HepG2 (cell line): ENCODE data around the gene ERRFI1. TPM values are rescaled to one million over a fixed set of nuclear protein-coding genes. Genes with fewer than 3 reads are reported as not detected.
A peak's percentile ranks its signal among the peaks of the same experiment; 100 is the strongest.

Experiments used
- ATAC-seq: fragments of 200-7000 bp; cut with Tn5 transposase; 3 replicates; pipeline ENCODE4 v1.9.1; 2020; ENCODE audit warnings: mild to moderate bottlenecking, moderate library complexity
- BruUV-seq: library from RNA; stranded (reverse); fragments of 400-500 nt; replicated peaks from 2 replicates; lab custom pipeline; 2021; lab: Mats Ljungman, UMichigan
- CTCF ChIA-PET: fragments of 300-600 bp; formaldehyde crosslinking; extraction: SDS; loops from one replicate; lab custom pipeline; 2021; ENCODE audit warnings: low total read pairs, inconsistent platforms, low intra/inter-chr PET ratio; lab: Yijun Ruan, JAX
- POLR2A ChIA-PET: fragments of 350-600 bp; sonication (Branson Sonifier 250); formaldehyde crosslinking; loops from one replicate; lab custom pipeline; 2020; ENCODE audit warnings: antibody characterized with exemption, inconsistent platforms; lab: Yijun Ruan, JAX
- DNase-seq: peaks from one replicate; pipeline ENCODE4 v3.0.0-alpha.2; 2015; ENCODE audit warnings: low spot score
- FAIRE-seq: peaks from 3 replicates; lab custom pipeline; 2011; peaks lifted over from hg19 to GRCh38; lab: Jason Lieb, UNC
- H2AFZ ChIP-seq: one replicate; pipeline ENCODE4 v1.6.1; 2011; ENCODE audit warnings: low read length, inconsistent platforms
- H3K27ac ChIP-seq: fragments of 300-600 bp; 3 replicates; pipeline ENCODE4 v1.8.0; 2011; ENCODE audit warnings: mixed run types, mild to moderate bottlenecking, mixed read lengths, low read length, inconsistent platforms; ENCODE audit not compliant: insufficient read depth; ENCODE audit errors: extremely low read length
- H3K27me3 ChIP-seq, 2 experiments: fragments of 200-600 bp in 1 of 2; 2 replicates in 1 of 2; 3 replicates in 1 of 2; pipeline versions ENCODE4 v1.6.0 to v1.8.0; 2011; ENCODE audit warnings: low read length in 2 of 2, mild to moderate bottlenecking in 2 of 2, moderate library complexity in 2 of 2, inconsistent platforms in 1 of 2; ENCODE audit not compliant: insufficient read depth in 2 of 2, control insufficient read depth in 1 of 2
- H3K36me3 ChIP-seq, 2 experiments: fragments of 200-600 bp in 1 of 2; replicated peaks in 1 of 2; 2 replicates in 1 of 2; 3 replicates in 1 of 2; pipeline versions ENCODE4 v1.5.1 to v1.8.0; 2011; ENCODE audit warnings: low read length in 2 of 2, inconsistent platforms in 1 of 2; ENCODE audit not compliant: insufficient read depth in 2 of 2, control insufficient read depth in 1 of 2
- H3K4me1 ChIP-seq: 2 replicates; pipeline ENCODE4 v1.5.1; 2012; ENCODE audit warnings: low read length, inconsistent platforms; ENCODE audit not compliant: insufficient read depth
- H3K4me2 ChIP-seq: 2 replicates; pipeline ENCODE4 v1.6.0; 2011; ENCODE audit warnings: low read depth, low read length, inconsistent platforms
- H3K4me3 ChIP-seq, 3 experiments: fragments of 200-600 bp in 1 of 3; sonication (generic), shearing (Covaris generic) in 1 of 3; replicated peaks in 1 of 3; 2 replicates each; pipeline ENCODE4 v1.5.1; 2011 to 2016; ENCODE audit warnings: low read length in 3 of 3, inconsistent platforms in 2 of 3, low read depth in 2 of 3, mild to moderate bottlenecking in 2 of 3, control low read depth in 1 of 3, mixed read lengths in 1 of 3; ENCODE audit not compliant: insufficient read depth in 1 of 3
- H3K79me2 ChIP-seq: one replicate; pipeline ENCODE4 v1.6.1; 2011; ENCODE audit warnings: low read length, inconsistent platforms; ENCODE audit not compliant: insufficient read depth
- H3K9ac ChIP-seq: 2 replicates; pipeline ENCODE4 v1.6.0; 2011; ENCODE audit warnings: mild to moderate bottlenecking, low read depth, low read length, inconsistent platforms; ENCODE audit not compliant: insufficient read depth
- H3K9me3 ChIP-seq: 2 replicates; pipeline ENCODE4 v1.5.1; 2012; ENCODE audit warnings: mild to moderate bottlenecking, low read length
- H4K20me1 ChIP-seq: 2 replicates; pipeline ENCODE4 v1.6.0; 2011; ENCODE audit warnings: inconsistent platforms, mild to moderate bottlenecking, low read length, moderate library complexity; ENCODE audit not compliant: insufficient read depth
- CCDC6 ChIP-seq: sonication (generic); formaldehyde crosslinking; IDR thresholded peaks from 2 replicates; pipeline ENCODE4 v1.8.1; 2022; ENCODE audit warnings: mild to moderate bottlenecking, missing genetic modification reagents, moderate library complexity
- CTCF ChIP-seq: sonication (generic); formaldehyde crosslinking; IDR thresholded peaks from 2 replicates; pipeline ENCODE4 v1.5.0; 2020; ENCODE audit warnings: mild to moderate bottlenecking, missing genetic modification reagents, moderate library complexity
- E2F1 ChIP-seq: sonication (generic); formaldehyde crosslinking; IDR thresholded peaks from 2 replicates; pipeline ENCODE4 v1.5.0; 2020; ENCODE audit warnings: missing genetic modification reagents
- ETV5 ChIP-seq: IDR thresholded peaks from 2 replicates; pipeline ENCODE4 v1.6.1; 2018; ENCODE audit warnings: missing biosample characterization, missing genetic modification reagents, inconsistent platforms, borderline replicate concordance
- FOSL2 ChIP-seq: sonication (generic); formaldehyde crosslinking; IDR thresholded peaks from 2 replicates; pipeline ENCODE4 v1.4.0; 2020; ENCODE audit warnings: missing genetic modification reagents
- KLF12 ChIP-seq: sonication (generic); formaldehyde crosslinking; IDR thresholded peaks from 2 replicates; pipeline ENCODE4 v1.4.0; 2020; ENCODE audit warnings: missing genetic modification reagents, borderline replicate concordance
- NCOA2 ChIP-seq: sonication (generic); formaldehyde crosslinking; IDR thresholded peaks from 2 replicates; pipeline ENCODE4 v1.8.0; 2022; ENCODE audit warnings: inconsistent platforms
- NONO ChIP-seq, 2 experiments: fragments of 450-650 bp in 1 of 2; sonication (generic) in 1 of 2; formaldehyde crosslinking in 1 of 2; IDR thresholded peaks in 1 of 2; conservative IDR thresholded peaks in 1 of 2; 2 replicates each; pipeline versions ENCODE4 v1.6.1 to v1.8.0; 2017 to 2022; ENCODE audit warnings: mild to moderate bottlenecking in 1 of 2, missing genetic modification reagents in 1 of 2, moderate library complexity in 1 of 2
- PHF20 ChIP-seq: sonication (generic); formaldehyde crosslinking; IDR thresholded peaks from 2 replicates; pipeline ENCODE4 v1.5.0; 2020; ENCODE audit warnings: mild to moderate bottlenecking, missing genetic modification reagents
- POLR2A ChIP-seq, 2 experiments: IDR thresholded peaks; 2 replicates each; pipeline ENCODE4 v1.6.1; 2011; ENCODE audit warnings: low read depth in 2 of 2, low read length in 2 of 2, mild to moderate bottlenecking in 1 of 2, moderate library complexity in 1 of 2; ENCODE audit not compliant: insufficient read depth in 1 of 2
- RBAK ChIP-seq: sonication (generic); formaldehyde crosslinking; IDR thresholded peaks from 2 replicates; pipeline ENCODE4 v1.5.1; 2020; ENCODE audit warnings: mild to moderate bottlenecking, missing genetic modification reagents
- ZFP41 ChIP-seq: sonication (generic); formaldehyde crosslinking; IDR thresholded peaks from 2 replicates; pipeline ENCODE4 v1.4.0; 2020; ENCODE audit warnings: mild to moderate bottlenecking, missing genetic modification reagents, borderline replicate concordance
- ZFX ChIP-seq: sonication (generic); formaldehyde crosslinking; IDR thresholded peaks from 2 replicates; pipeline ENCODE4 v1.4.0; 2020; ENCODE audit warnings: mild to moderate bottlenecking, low read depth, missing genetic modification reagents, moderate library complexity
- ZKSCAN1 ChIP-seq: fragments of 150-350 bp; IDR thresholded peaks from 2 replicates; pipeline ENCODE4 v1.6.1; 2014; ENCODE audit warnings: low read length
- ZNF260 ChIP-seq: sonication (generic); formaldehyde crosslinking; IDR thresholded peaks from 2 replicates; pipeline ENCODE4 v1.4.0; 2020; ENCODE audit warnings: missing genetic modification reagents, low read depth, mild to moderate bottlenecking, borderline replicate concordance
- ZNF639 ChIP-seq: conservative IDR thresholded peaks from 2 replicates; pipeline ENCODE4 v1.6.1; 2018; ENCODE audit warnings: missing genetic modification reagents
- ZNF773 ChIP-seq: sonication (generic); formaldehyde crosslinking; IDR thresholded peaks from 2 replicates; pipeline ENCODE4 v1.4.0; 2020; ENCODE audit warnings: missing genetic modification reagents, borderline replicate concordance
- ZSCAN29 ChIP-seq: sonication (generic); formaldehyde crosslinking; conservative IDR thresholded peaks from 2 replicates; pipeline ENCODE4 v1.4.0; 2020; ENCODE audit warnings: mild to moderate bottlenecking, missing genetic modification reagents
- WGBS: methylation state at CpG from one replicate; pipeline ENCODE4 v1.1.6; 2017; ENCODE audit warnings: low lambda C conversion rate; 5-methylcytosine and 5-hydroxymethylcytosine counted together
- in situ Hi-C: cut with HindIII; loops from 2 replicates; pipeline ENCODE4 v1.10.0; 2017; ENCODE audit warnings: low pct_unique_long_range_greater_than_20kb; ENCODE audit not compliant: extremely low pct_ligation_motif_present
- intact Hi-C: fragments of 100-400 bp; cut with micrococcal nuclease; formaldehyde crosslinking; loops from one replicate; pipeline ENCODE4 v1.10.0; 2022; ENCODE audit not compliant: unreplicated experiment
- polyA plus RNA-seq, 8 experiments: library from polyadenylated mRNA; depleted of rRNA in 3 of 8; stranded (reverse) in 7 of 8; unstranded in 1 of 8; fragments of >200 nt; fragmentation: Illumina TruSeq in 4 of 8; extraction: Trizol in 4 of 8; gene quantifications; 2 replicates each; pipeline versions ENCODE4 v1.2.1 to v1.2.3, GENCODE V29; 2011 to 2016; ENCODE audit warnings: low read depth in 4 of 8, missing spikeins in 1 of 8, mixed read lengths in 1 of 8; ENCODE audit not compliant: insufficient read depth in 1 of 8
- total RNA-seq, 5 experiments: library from RNA; depleted of rRNA; stranded (reverse); fragments of >200 nt; fragmentation: Illumina TruSeq; extraction: Trizol; gene quantifications; 2 replicates each; pipeline ENCODE4 v1.2.3, GENCODE V29; 2016; ENCODE audit warnings: low read depth in 1 of 5

The ERRFI1 gene
- total and polyA plus RNA-seq, 2 of the 13 experiments (the other 11 are each of a cell fraction or from before 2014, with no cell fraction given): 84.4 to 753 TPM

GRCh38 chr1:8015809-8016165, 10.3 kb downstream of the ERRFI1 start (continued):
- TF ChIP-seq E2F1 (CRISPR knock-in tag) (no peak), POLR2A (IDR thresholded peaks at IDR 0.05; ENCODE audit: insufficient read depth in 1 of 2, low read depth in 2 of 2, low read length in 2 of 2) (peak in 1 of 2 experiments; percentile 28; a peak in 1 of 4 replicates), ZSCAN29 (CRISPR knock-in tag) (no peak), PHF20 (CRISPR knock-in tag) (no peak)
- TF ChIP-seq, all 625 proteins: peak for 8

- Histone ChIP-seq H3K9ac (no peak overlapping the region), H3K79me2 (peaks cover 72% of the 10 kb centered on the region), H3K4me3 (no peak overlapping the region; a peak in 1 of 6 replicates), H3K4me1 (peaks cover 80% of the 10 kb centered on the region), H3K9me3 (no peaks in the 10 kb centered on the region), H4K20me1 (peaks cover 100% of the 10 kb centered on the region), H3K27ac (peak overlapping the region; percentile 28), H3K27me3 (no peaks in the 10 kb centered on the region), H3K4me2 (peak overlapping the region; percentile 41; the same call in 1 of the 2 replicates), H3K36me3 (peaks cover 29 to 56% of the 10 kb centered on the region in 2 experiments), H2AFZ (no peak overlapping the region)
- 58% methylated on average over 8 of the region's 8 CpGs for WGBS
- ATAC-seq (peak; percentile 18; the same call in 2 of the 3 replicates), DNase-seq (peak; percentile 66), FAIRE-seq (no peak)
- no TSS peak for BruUV-seq
- CTCF ChIA-PET: interaction anchor here (1.0 to 2.3 kb wide), 5 partner anchors 33 to 333 kb away, joined by 3 to 17 read pairs (median 7); no protein-coding TSS in a partner anchor
- intact Hi-C loops: no loop called here
- in situ Hi-C loops: loop anchor here (10.0 kb wide), 1 partner anchor 300 kb away; the partner anchor contains the start of gene SLC45A1
- POLR2A ChIA-PET: interaction anchor here (1.0 to 6.9 kb wide), 10 partner anchors 9 to 300 kb away, joined by 3 to 99 read pairs (median 6); partner anchors contain the start of gene ERRFI1
- TF ChIP-seq NONO (IDR thresholded peaks at IDR 0.05) (no peak), NONO (CRISPR knock-in tag; conservative IDR thresholded peaks at IDR 0.05) (no peak), ZFX (CRISPR knock-in tag) (no peak), FOSL2 (CRISPR knock-in tag) (0 out of 2 replicates have a peak, but pooled peaks have one; percentile 17), ZKSCAN1 (no peak), ETV5 (CRISPR knock-in tag) (no peak), ZFP41 (CRISPR knock-in tag) (no peak), ZNF260 (CRISPR knock-in tag) (no peak), NCOA2 (no peak), KLF12 (CRISPR knock-in tag) (no peak), RBAK (CRISPR knock-in tag) (no peak), CCDC6 (CRISPR knock-in tag) (0 out of 2 replicates have a peak, but pooled peaks have one; percentile 31), ZNF773 (CRISPR knock-in tag) (no peak), CTCF (peak; percentile 50; the same call in 1 of the 2 replicates), ZNF639 (no peak)
These were observed 10.9 kb downstream of the ERRFI1 start for GRCh38 chr1:8015036-8015808.
